Fibroblast of gingiva (primary cell): ENCODE data around the gene SORD.
"Not testable (repeated sequence)": the region's sequence is repeated elsewhere in the genome, so short reads cannot be mapped to it uniquely, and the experiment has no call there.

Experiments
- DNase-seq: peaks from one replicate; pipeline ENCODE4 v3.0.0-alpha.2; 2011; ENCODE audit warnings: low read depth

Gene SORD

GRCh38 chr15:45022871-45023658 is at the start of gene SORD:
Gene SORD (plus strand): TSS chr15:45023195. CDS start chr15:45023284, 89 bp downstream.
- DNase-seq = peak; percentile 78

DNA sequence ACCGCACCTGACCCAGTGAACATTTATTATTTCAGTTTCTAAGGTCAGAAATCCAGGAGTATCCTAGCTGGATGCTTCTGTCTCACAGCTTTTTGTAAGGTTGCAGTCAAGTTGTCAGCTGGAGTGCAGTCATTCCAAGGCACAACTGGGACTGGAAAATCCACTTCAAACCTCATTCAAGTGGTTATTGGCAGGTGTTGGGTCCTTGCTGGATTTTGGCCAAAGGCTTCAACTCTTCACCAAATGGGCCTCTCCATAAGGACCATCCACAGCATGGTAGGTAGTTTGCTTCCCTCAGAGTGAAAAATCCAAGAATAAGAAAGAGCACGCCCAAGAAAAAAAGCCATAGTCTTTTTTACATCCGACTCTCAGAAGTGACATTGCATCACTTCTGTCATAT is 46.8 kb upstream of the SORD start:
- DNase-seq = not testable (repeated sequence)

DNA sequence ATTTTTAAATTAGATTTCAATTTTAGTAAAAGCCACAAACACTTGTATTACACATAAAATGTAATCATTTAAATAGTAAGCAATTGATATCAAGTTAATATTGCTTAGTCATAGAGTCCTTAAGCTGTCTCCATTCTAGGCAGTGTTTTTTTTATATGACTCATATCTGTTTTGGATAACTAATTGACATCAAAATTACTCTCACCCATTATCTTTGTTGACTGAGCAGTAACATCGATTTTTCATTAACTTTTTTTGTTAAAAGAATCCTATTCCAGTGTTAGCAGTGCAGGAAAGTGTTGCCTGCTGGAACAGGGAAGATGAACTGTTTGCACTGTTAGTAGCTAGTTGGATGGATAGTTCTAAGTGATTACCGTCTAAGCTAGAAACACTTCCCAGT is 45.2 kb upstream of the SORD start:
- not testable (repeated sequence) for DNase-seq

- DNase-seq = not testable (repeated sequence)
These were observed 43.2 kb upstream of the SORD start for GRCh38 chr15:44979617-44980339.

GRCh38 chr15:44984144-44984543 is 38.9 kb upstream of the SORD start:
- not testable (repeated sequence) for DNase-seq

DNA sequence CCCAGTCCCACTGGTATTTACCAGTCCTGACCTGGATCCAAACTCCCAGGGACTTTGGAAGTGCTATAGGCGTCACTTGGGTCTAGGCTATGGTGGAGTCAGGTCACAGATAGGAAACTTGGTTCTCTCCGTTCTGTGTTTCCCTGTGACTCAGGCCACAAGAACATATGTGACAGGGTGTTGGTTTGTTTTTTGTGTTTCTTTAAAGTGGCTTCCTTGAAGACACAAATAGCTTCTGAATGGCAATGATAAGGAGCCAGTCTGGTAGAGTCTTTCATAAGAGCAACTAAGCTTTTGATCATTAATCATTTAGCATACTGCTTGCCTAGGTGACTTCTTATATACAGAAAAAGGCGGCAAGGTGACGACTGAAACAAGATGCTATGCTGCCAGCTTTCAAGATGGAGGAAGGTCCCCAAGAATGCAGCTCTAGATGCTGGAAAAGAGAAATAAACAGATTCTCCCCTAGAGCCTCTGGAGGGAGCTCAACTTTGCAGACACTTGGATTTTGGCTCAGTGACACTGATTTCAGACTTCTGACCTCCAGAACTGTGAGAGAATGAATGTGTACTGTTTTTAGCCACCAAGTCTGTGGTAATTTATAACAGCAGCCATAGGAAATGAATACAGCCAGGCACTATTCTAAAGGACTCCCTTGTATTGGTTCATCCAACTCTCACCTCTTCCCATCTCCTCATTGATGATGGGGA is 36.5 kb upstream of the SORD start:
- not testable (repeated sequence) for DNase-seq

DNA sequence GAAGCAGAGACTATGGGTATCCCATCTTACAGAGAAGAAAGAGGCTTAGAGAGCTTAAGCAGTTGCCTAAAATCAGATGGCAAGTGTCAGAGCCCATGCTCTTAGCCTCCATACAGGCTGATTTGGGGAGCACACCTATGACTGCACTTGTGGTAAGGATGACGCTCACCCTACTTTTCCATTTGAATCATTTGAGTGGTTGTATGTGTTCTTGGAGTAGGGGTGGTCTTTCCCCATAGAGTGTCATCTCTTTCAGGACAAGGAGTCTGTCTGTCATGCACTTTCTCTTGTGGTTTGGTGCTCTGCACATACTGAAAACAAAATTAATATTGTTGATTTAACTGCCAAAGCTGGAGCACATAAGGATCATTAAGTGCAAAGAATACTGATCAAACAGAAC is 35.3 kb upstream of the SORD start:
- not testable (repeated sequence) for DNase-seq

DNA sequence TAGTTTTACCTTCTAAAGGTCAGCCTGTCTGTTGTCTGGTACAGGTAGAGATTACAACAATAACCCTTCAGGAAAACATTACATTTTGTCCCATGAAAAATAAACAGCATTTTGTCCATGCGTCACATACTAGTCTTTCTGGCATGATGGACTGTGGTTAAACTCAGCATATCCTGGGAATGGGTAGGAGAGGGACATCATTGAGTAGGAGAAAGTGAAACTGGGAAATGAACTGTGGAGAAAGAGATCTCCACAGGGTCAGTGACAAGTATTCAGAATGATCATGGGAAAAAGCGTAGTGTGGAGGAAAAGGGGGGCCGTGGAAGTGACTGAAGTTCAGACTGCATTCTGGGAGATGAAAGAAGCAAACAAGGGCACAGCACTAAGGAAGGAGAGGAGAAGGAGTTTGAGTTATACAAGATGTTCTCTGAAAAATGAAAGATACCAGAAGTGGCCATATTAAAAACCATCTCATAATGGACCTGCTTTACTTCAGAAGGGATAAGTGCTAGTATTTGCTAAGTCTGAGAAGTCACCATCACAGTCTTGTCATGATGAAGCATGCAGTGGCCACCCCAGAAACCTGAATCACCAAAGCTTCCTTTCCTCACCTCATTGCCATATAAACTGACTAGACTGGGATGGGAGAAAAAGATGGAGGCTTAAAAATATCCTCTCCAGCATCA is 34.7 kb upstream of the SORD start:
- not testable (repeated sequence) for DNase-seq

- not testable (repeated sequence) for DNase-seq
These were observed 34.1 kb upstream of the SORD start for GRCh38 chr15:44988870-44989219.

GRCh38 chr15:44997632-44998031 is 25.4 kb upstream of the SORD start:
- DNase-seq = not testable (repeated sequence)

- no peak for DNase-seq
These were observed 23.9 kb upstream of the SORD start for GRCh38 chr15:44999105-44999504.

- not testable (repeated sequence) for DNase-seq
These were observed 21.8 kb upstream of the SORD start for GRCh38 chr15:45001180-45001579.

DNA sequence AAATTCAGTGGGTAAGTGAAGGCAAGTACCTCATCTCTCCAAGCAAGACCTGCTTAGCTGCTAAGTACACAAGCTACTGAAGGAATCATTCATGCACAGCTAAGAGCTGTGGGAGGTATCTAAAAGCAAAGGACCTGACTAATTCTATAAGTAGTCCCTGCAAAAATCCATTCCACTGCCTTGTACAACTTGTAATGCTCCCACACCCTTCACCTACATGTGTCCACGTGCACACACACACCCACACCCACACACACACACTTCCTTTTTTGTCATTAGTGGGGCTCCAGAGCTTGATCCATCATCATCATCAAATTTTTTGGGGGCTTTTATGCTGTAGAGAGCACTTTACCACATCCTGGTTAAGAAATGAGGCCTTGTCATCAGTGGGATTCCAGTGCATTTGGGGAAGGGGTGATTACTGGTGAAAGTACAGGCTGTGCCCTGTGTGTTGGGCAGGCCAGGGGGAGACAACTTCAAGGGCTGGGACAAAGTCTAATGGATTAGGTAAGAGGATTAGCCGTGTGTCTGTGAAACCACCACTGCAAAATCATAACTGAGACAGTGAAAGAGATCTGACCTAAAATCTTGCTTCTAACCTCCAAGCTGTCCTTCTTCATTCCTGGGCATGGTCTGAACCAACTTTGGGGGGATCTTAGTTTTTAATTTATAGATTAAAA is 19.1 kb upstream of the SORD start:
- not testable (repeated sequence) for DNase-seq

DNA sequence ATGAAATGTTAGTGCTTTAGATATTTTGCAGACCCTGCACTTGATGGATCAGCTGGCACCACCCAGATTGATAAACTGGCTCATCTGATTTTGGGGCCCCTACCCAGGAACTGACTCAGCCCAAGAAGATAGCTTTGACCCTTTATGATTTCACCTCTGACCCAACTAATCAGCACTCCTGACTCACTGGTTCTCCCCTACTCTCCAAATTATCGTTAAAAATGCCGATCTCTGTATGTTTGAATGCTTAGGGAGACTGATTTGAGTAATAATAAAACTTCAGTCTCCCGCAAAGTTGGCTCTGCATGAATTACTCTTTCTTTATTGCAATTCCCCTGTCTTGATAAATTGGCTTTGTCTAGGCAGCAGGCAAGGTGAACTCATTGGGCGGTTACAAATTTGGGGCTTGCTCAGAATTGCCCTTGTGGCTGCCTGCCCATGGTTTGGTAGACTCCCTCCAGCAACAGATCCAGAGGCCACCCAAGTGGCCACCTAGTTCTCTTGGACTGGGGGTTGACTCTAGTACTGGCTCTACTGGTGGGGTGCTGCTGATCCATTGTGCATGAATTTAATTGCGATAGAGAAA is 18.3 kb upstream of the SORD start:
- DNase-seq = not testable (repeated sequence)

- no peak for DNase-seq
These were observed 13.9 kb upstream of the SORD start for GRCh38 chr15:45009046-45009445.

DNA sequence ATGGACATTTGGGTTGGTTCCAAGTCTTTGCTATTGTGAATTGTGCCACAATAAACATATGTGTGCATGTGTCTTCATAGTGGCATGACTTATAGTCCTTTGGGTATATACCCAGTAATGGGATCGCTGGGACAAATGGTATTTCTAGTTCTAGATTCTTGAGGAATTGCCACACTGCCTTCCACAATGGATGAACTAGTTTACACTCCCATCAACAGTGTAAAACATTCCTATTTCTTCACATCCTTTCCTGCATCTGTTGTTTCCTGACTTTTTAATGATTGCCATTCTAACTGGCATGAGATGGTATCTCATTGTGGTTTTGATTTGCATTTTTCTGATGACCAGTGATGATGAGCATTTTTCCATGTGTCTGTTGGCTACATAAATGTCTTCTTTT is 7.9 kb upstream of the SORD start:
- DNase-seq = not testable (repeated sequence)

- DNase-seq = not testable (repeated sequence)
These were observed 2.6 kb upstream of the SORD start for GRCh38 chr15:45020222-45020900.

DNA sequence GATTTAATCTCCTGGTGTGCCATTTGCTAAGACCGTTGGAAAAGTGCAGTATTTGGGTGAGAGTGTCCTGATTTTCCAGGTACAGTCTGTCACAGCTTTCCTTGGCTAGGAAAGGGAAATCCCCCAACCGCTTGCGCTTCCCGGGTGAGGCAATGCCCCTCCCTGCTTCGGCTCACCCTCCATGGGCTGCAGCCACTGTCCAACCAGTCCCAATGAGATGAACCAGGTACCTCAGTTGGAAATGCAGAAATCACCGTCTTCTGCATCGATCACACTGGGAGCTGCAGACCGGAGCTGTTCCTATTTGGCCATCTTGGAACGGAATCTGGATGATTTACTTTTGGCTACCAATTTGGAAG is 2.1 kb upstream of the SORD start:
- DNase-seq = not testable (repeated sequence)

GRCh38 chr15:45021348-45021747 is 1.6 kb upstream of the SORD start:
- no peak for DNase-seq

DNA sequence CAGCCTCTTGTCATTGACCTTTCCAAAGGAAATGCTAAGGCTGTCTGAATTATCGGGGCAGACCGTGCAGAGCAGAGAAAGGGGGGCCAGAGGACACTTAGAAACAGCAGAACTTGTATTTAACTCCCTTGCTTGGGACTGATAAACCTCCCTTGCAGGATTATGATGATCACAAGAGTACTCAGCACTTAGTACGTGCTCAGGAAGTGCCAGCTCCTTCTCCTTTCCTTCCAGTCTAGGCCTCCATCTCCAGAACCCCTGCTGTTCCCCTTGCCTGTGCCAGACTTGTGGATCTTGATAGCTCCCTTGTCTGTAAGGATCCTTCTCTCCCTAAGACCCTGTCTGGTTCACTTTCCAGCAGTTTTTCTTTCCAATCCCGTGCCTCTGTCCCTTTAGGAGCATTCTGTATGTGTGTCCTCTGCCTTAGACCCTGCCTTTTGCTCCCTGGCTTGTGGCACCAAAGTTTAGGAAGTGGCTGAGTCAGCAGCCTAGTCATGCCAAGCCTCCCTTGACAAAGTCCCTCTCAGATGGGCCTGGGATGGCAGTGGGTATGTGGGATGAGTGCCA is 747 bp downstream of the SORD start:
- no peak for DNase-seq
